Endothelial cell (in vitro differentiated cells): ENCODE data around the gene SYNJ1. TPM values are rescaled to one million over a fixed set of nuclear protein-coding genes. Genes with fewer than 3 reads are reported as not detected.
"Not testable (repeated sequence)": the region's sequence is repeated elsewhere in the genome, so short reads cannot be mapped to it uniquely, and the experiment has no call there.

Experiments
- DNase-seq: peaks from one replicate; pipeline ENCODE4 v3.0.0; 2021; ENCODE audit warnings: low spot score
- H3K27ac Mint-ChIP-seq: one replicate; pipeline ENCODE4 v1.8.0; 2021; ENCODE audit warnings: mixed read lengths, inconsistent platforms; ENCODE audit not compliant: unreplicated experiment
- H3K27me3 Mint-ChIP-seq: one replicate; pipeline ENCODE4 v1.8.0; 2021; ENCODE audit warnings: mild to moderate bottlenecking, moderate library complexity, mixed read lengths, inconsistent platforms; ENCODE audit not compliant: unreplicated experiment
- H3K36me3 Mint-ChIP-seq: one replicate; pipeline ENCODE4 v1.8.0; 2021; ENCODE audit warnings: mild to moderate bottlenecking, low read depth, mixed read lengths, inconsistent platforms; ENCODE audit not compliant: unreplicated experiment
- H3K4me1 Mint-ChIP-seq: one replicate; pipeline ENCODE4 v1.8.0; 2021; ENCODE audit warnings: mild to moderate bottlenecking, mixed read lengths, inconsistent platforms; ENCODE audit not compliant: unreplicated experiment
- H3K4me3 Mint-ChIP-seq: one replicate; pipeline ENCODE4 v1.8.0; 2021; ENCODE audit warnings: mild to moderate bottlenecking, mixed read lengths, inconsistent platforms; ENCODE audit not compliant: unreplicated experiment
- H3K9me3 Mint-ChIP-seq: one replicate; pipeline ENCODE4 v1.8.0; 2021; ENCODE audit warnings: mixed read lengths, inconsistent platforms; ENCODE audit not compliant: unreplicated experiment
- CTCF ChIP-seq: fragments of 200-600 bp; sonication (generic); IDR thresholded peaks from one replicate; pipeline ENCODE4 v1.5.0; 2021; ENCODE audit warnings: antibody characterized with exemption; ENCODE audit not compliant: unreplicated experiment
- total RNA-seq: library from RNA; stranded (reverse); fragmentation: NEBNext Ultra II Directional; extraction: Animal tissue kit (Norgen Biotek cat#: 25700); gene quantifications from one replicate; pipeline ENCODE4 v1.2.1, GENCODE V29; 2021; ENCODE audit not compliant: unreplicated experiment

SYNJ1 gene
- total RNA-seq, 1 donor from 2014 or later: 23.0 TPM

- no peak for TF ChIP-seq CTCF
- Mint-ChIP-seq H3K4me1 (no peaks in the 10 kb centered on the region), H3K9me3 (no peaks in the 10 kb centered on the region), H3K4me3 (no peak overlapping the region), H3K27me3 (no peaks in the 10 kb centered on the region), H3K27ac (no peak overlapping the region), H3K36me3 (no peaks in the 10 kb centered on the region)
- DNase-seq: no peak
These were observed 44.9 kb downstream of the SYNJ1 start for GRCh38 chr21:32682696-32683474.

- H3K27ac Mint-ChIP-seq: no peak overlapping the region
- H3K36me3 Mint-ChIP-seq: peaks cover 3% of the 10 kb centered on the region
- no peak overlapping the region for H3K4me3 Mint-ChIP-seq
- H3K9me3 Mint-ChIP-seq: no peaks in the 10 kb centered on the region
- H3K27me3 Mint-ChIP-seq: peaks cover 1% of the 10 kb centered on the region
- peaks cover 2% of the 10 kb centered on the region for H3K4me1 Mint-ChIP-seq
- no peak for TF ChIP-seq CTCF
- DNase-seq: no peak
These were observed 53.1 kb downstream of the SYNJ1 start for GRCh38 chr21:32674731-32675130.

GRCh38 chr21:32674038-32674437, 53.8 kb downstream of the SYNJ1 start:
- no peak for DNase-seq
- TF ChIP-seq CTCF: no peak
- no peaks in the 10 kb centered on the region for H3K9me3 Mint-ChIP-seq
- peaks cover 1% of the 10 kb centered on the region for H3K27me3 Mint-ChIP-seq
- no peak overlapping the region for H3K27ac Mint-ChIP-seq
- H3K4me1 Mint-ChIP-seq: peaks cover 2% of the 10 kb centered on the region
- no peak overlapping the region for H3K4me3 Mint-ChIP-seq
- H3K36me3 Mint-ChIP-seq: peaks cover 3% of the 10 kb centered on the region

- Mint-ChIP-seq H3K27me3 (no peaks in the 10 kb centered on the region), H3K27ac (no peak overlapping the region), H3K4me1 (no peaks in the 10 kb centered on the region), H3K36me3 (peaks cover 51% of the 10 kb centered on the region), H3K9me3 (no peaks in the 10 kb centered on the region), H3K4me3 (no peak overlapping the region)
- TF ChIP-seq CTCF: no peak
- DNase-seq: no peak
These were observed 61.6 kb downstream of the SYNJ1 start for GRCh38 chr21:32666258-32666657.

GRCh38 chr21:32664095-32664494, 63.7 kb downstream of the SYNJ1 start:
- not testable (repeated sequence) for H3K27ac Mint-ChIP-seq, H3K4me1 Mint-ChIP-seq, H3K27me3 Mint-ChIP-seq, H3K9me3 Mint-ChIP-seq, DNase-seq
- H3K36me3 Mint-ChIP-seq: peaks cover 73% of the 10 kb centered on the region
- H3K4me3 Mint-ChIP-seq: peak overlapping the region; percentile 86

GRCh38 chr21:32661981-32662380, 65.8 kb downstream of the SYNJ1 start:
- H3K27ac Mint-ChIP-seq, H3K9me3 Mint-ChIP-seq, H3K27me3 Mint-ChIP-seq, H3K4me1 Mint-ChIP-seq, H3K4me3 Mint-ChIP-seq, DNase-seq: not testable (repeated sequence)
- H3K36me3 Mint-ChIP-seq: peaks cover 91% of the 10 kb centered on the region

GRCh38 chr21:32661026-32661782, 66.6 kb downstream of the SYNJ1 start:
- not testable (repeated sequence) for H3K27me3 Mint-ChIP-seq, H3K9me3 Mint-ChIP-seq, H3K4me1 Mint-ChIP-seq, DNase-seq, H3K4me3 Mint-ChIP-seq, H3K27ac Mint-ChIP-seq
- H3K36me3 Mint-ChIP-seq: peaks cover 95% of the 10 kb centered on the region
